Endothelial cell of umbilical vein (primary cell): ENCODE measurements around the gene SKOR1.

Experiments used
- CTCF ChIP-seq, 2 donors: IDR thresholded peaks; 1 replicate in 1 of 2; 2 replicates in 1 of 2; pipeline ENCODE4 v1.5.1; 2011; ENCODE audit warnings: low read length in 2 of 2, mild to moderate bottlenecking in 2 of 2, moderate library complexity in 2 of 2, control low read depth in 1 of 2, inconsistent platforms in 1 of 2, low read depth in 1 of 2; ENCODE audit not compliant: insufficient read depth in 1 of 2; ENCODE audit errors: extremely low read depth in 1 of 2
- EZH2 ChIP-seq: IDR thresholded peaks from 2 replicates; pipeline ENCODE4 v1.6.1; 2012; ENCODE audit warnings: borderline replicate concordance, low read depth, mild to moderate bottlenecking, moderate library complexity, low read length, inconsistent platforms; ENCODE audit not compliant: severe bottlenecking
- FOS ChIP-seq: IDR thresholded peaks from 2 replicates; pipeline ENCODE4 v1.6.1; 2011; ENCODE audit warnings: mild to moderate bottlenecking, low read length, moderate library complexity, borderline replicate concordance; ENCODE audit not compliant: insufficient read depth
- JUN ChIP-seq: IDR thresholded peaks from 2 replicates; pipeline ENCODE4 v1.6.1; 2011; ENCODE audit warnings: borderline replicate concordance, low read depth; ENCODE audit not compliant: insufficient read length, insufficient read depth
- MYC ChIP-seq: IDR thresholded peaks from one replicate; pipeline ENCODE4 v1.6.1; 2011; ENCODE audit warnings: mild to moderate bottlenecking, low read depth, low read length
- POLR2A ChIP-seq: IDR thresholded peaks from 2 replicates; pipeline ENCODE4 v1.6.1; 2012; ENCODE audit warnings: low read depth, mild to moderate bottlenecking, control low read depth, low read length
- POLR2AphosphoS5 ChIP-seq: IDR thresholded peaks from 2 replicates; pipeline ENCODE4 v1.6.1; 2012; ENCODE audit warnings: low read depth, mild to moderate bottlenecking, control low read depth, low read length, moderate library complexity; ENCODE audit not compliant: insufficient read depth
- TF ChIP-seq, protein P1 (sequence below): IDR thresholded peaks from 2 replicates; pipeline ENCODE4 v1.6.1; 2011; ENCODE audit not compliant: insufficient read depth, insufficient read length

- no peak for TF ChIP-seq CTCF (IDR thresholded peaks at IDR 0.05; ENCODE audit: extremely low read depth in 1 of 2, insufficient read depth in 1 of 2, low read depth in 1 of 2, low read length in 2 of 2)
- TF ChIP-seq EZH2 = no peak
- TF ChIP-seq, protein P1, sequence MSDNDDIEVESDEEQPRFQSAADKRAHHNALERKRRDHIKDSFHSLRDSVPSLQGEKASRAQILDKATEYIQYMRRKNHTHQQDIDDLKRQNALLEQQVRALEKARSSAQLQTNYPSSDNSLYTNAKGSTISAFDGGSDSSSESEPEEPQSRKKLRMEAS = no peak
- TF ChIP-seq POLR2A = no peak
- no peak for TF ChIP-seq POLR2AphosphoS5
- TF ChIP-seq MYC = no peak
- no peak for TF ChIP-seq FOS
- TF ChIP-seq JUN = no peak
These were observed 41.1 kb upstream of the SKOR1 start for GRCh38 chr15:67784090-67784781.
